CD14-positive monocyte (primary cell): ENCODE measurements around the gene RNASEH2A. TPM values are rescaled to one million over a fixed set of nuclear protein-coding genes. Genes with fewer than 3 reads are reported as not detected.

Experiments
- DNase-seq, 3 donors: peaks; one replicate each; pipeline ENCODE4 v3.0.0-alpha.2; 2011 to 2022
- H2AFZ ChIP-seq: 2 replicates; pipeline ENCODE4 v1.6.0; 2012; ENCODE audit warnings: mild to moderate bottlenecking, low read depth, low read length, inconsistent platforms; ENCODE audit not compliant: insufficient read depth, poor library complexity, severe bottlenecking
- H3K27ac ChIP-seq, 2 donors: 1 replicate in 1 of 2; 2 replicates in 1 of 2; pipeline ENCODE4 v1.5.1; 2012 to 2013; ENCODE audit warnings: low read length in 2 of 2, control low read depth in 1 of 2, inconsistent platforms in 1 of 2, low read depth in 1 of 2, mild to moderate bottlenecking in 1 of 2
- H3K27me3 ChIP-seq, 2 donors: one replicate each; pipeline versions ENCODE4 v1.6.0 to v1.6.1; 2011 to 2013; ENCODE audit warnings: low read length in 2 of 2; ENCODE audit not compliant: control insufficient read depth in 2 of 2, insufficient read depth in 2 of 2
- H3K36me3 ChIP-seq, 2 donors: replicated peaks in 1 of 2; 1 replicate in 1 of 2; 2 replicates in 1 of 2; pipeline versions ENCODE4 v1.5.1 to v1.6.1; 2012 to 2013; ENCODE audit warnings: low read length in 2 of 2, control low read depth in 1 of 2, inconsistent platforms in 1 of 2, mild to moderate bottlenecking in 1 of 2; ENCODE audit not compliant: insufficient read depth in 2 of 2, control insufficient read depth in 1 of 2
- H3K4me1 ChIP-seq, 2 donors: 1 replicate in 1 of 2; 2 replicates in 1 of 2; pipeline versions ENCODE4 v1.5.1 to v1.6.1; 2012 to 2013; ENCODE audit warnings: low read length in 2 of 2, control low read depth in 1 of 2, inconsistent platforms in 1 of 2, mild to moderate bottlenecking in 1 of 2, moderate library complexity in 1 of 2; ENCODE audit not compliant: insufficient read depth in 2 of 2, control insufficient read depth in 1 of 2
- H3K4me2 ChIP-seq: replicated peaks from 2 replicates; pipeline ENCODE3; 2012; ENCODE audit warnings: low read length, moderate library complexity, mild to moderate bottlenecking; ENCODE audit not compliant: poor library complexity, severe bottlenecking; ENCODE audit errors: extremely low read depth
- H3K4me3 ChIP-seq, 3 experiments: fragments of 200-600 bp in 1 of 3; sonication (generic) in 1 of 3; replicated peaks in 1 of 3; 1 replicate in 2 of 3; 2 replicates in 1 of 3; pipeline ENCODE4 v1.5.1; 2011 to 2013; ENCODE audit warnings: low read length in 3 of 3, mild to moderate bottlenecking in 3 of 3, control low read depth in 2 of 3, low read depth in 2 of 3, inconsistent platforms in 1 of 3, moderate library complexity in 1 of 3
- H3K79me2 ChIP-seq: 2 replicates; pipeline ENCODE4 v1.6.0; 2012; ENCODE audit warnings: mild to moderate bottlenecking, control low read depth, inconsistent platforms, low read length, moderate library complexity; ENCODE audit not compliant: insufficient read depth
- H3K9ac ChIP-seq: 2 replicates; pipeline ENCODE4 v1.6.0; 2017; ENCODE audit warnings: low read length, mild to moderate bottlenecking; ENCODE audit not compliant: insufficient read depth, poor library complexity, severe bottlenecking
- H3K9me3 ChIP-seq, 2 donors: replicated peaks in 1 of 2; 1 replicate in 1 of 2; 2 replicates in 1 of 2; pipeline versions ENCODE4 v1.5.1 to v1.6.1; 2012 to 2013; ENCODE audit warnings: low read length in 2 of 2, control low read depth in 1 of 2; ENCODE audit not compliant: control insufficient read depth in 1 of 2, insufficient read depth in 1 of 2
- H4K20me1 ChIP-seq: 2 replicates; pipeline ENCODE4 v1.6.0; 2012; ENCODE audit warnings: mild to moderate bottlenecking, low read length, control low read depth, moderate library complexity; ENCODE audit not compliant: insufficient read depth
- H3K27ac Mint-ChIP-seq, 7 donors: one replicate each; pipeline ENCODE4 v1.8.0; 2020; ENCODE audit warnings: mild to moderate bottlenecking in 7 of 7, mixed read lengths in 7 of 7, moderate library complexity in 6 of 7, inconsistent platforms in 2 of 7
- H3K27me3 Mint-ChIP-seq, 3 donors: one replicate each; pipeline ENCODE4 v1.8.0; 2021 to 2022; ENCODE audit warnings: low read depth in 3 of 3, mild to moderate bottlenecking in 3 of 3, mixed read lengths in 3 of 3, moderate library complexity in 3 of 3, inconsistent platforms in 1 of 3
- H3K36me3 Mint-ChIP-seq, 2 donors: one replicate each; pipeline ENCODE4 v1.8.0; 2020; ENCODE audit warnings: mixed read lengths in 2 of 2, inconsistent platforms in 1 of 2, mild to moderate bottlenecking in 1 of 2
- H3K4me1 Mint-ChIP-seq: one replicate; pipeline ENCODE4 v1.8.0; 2020; ENCODE audit warnings: mild to moderate bottlenecking, mixed read lengths
- H3K4me3 Mint-ChIP-seq, 2 donors: one replicate each; pipeline ENCODE4 v1.8.0; 2020; ENCODE audit warnings: mild to moderate bottlenecking in 2 of 2, mixed read lengths in 2 of 2, moderate library complexity in 1 of 2
- H3K9me3 Mint-ChIP-seq, 7 donors: one replicate each; pipeline ENCODE4 v1.8.0; 2020 to 2022; ENCODE audit warnings: mixed read lengths in 7 of 7, mild to moderate bottlenecking in 6 of 7, moderate library complexity in 6 of 7, inconsistent platforms in 2 of 7
- WGBS: methylation state at CpG from one replicate; pipeline ENCODE4 v1.1.5; 2013; ENCODE audit warnings: missing lambda C conversion rate; ENCODE audit not compliant: insufficient coverage; 5-methylcytosine and 5-hydroxymethylcytosine counted together
- intact Hi-C, 2 donors: fragments of 100-400 bp; cut with micrococcal nuclease; formaldehyde crosslinking; loops; one replicate each; pipeline versions ENCODE4 v1.15.0 to v1.15.1; 2023
- polyA plus RNA-seq, 3 donors: library from polyadenylated mRNA; depleted of rRNA in 1 of 3; unstranded in 2 of 3; stranded (reverse) in 1 of 3; fragments of 300-500 nt in 2 of 3; fragments of >200 nt in 1 of 3; fragmentation: Illumina TruSeq in 2 of 3; gene quantifications; 1 replicate in 2 of 3; 2 replicates in 1 of 3; pipeline ENCODE4 v1.2.3, GENCODE V29; 2012 to 2021
- TF ChIP-seq, protein P1 (sequence below): fragments of 200-600 bp; IDR thresholded peaks from one replicate; pipeline ENCODE4 v1.8.0; 2022; ENCODE audit warnings: antibody characterized with exemption, mild to moderate bottlenecking

RNASEH2A gene
- polyA plus RNA-seq, 3 donors, result 8.7 to 21.5 (median 15.2) TPM

DNA sequence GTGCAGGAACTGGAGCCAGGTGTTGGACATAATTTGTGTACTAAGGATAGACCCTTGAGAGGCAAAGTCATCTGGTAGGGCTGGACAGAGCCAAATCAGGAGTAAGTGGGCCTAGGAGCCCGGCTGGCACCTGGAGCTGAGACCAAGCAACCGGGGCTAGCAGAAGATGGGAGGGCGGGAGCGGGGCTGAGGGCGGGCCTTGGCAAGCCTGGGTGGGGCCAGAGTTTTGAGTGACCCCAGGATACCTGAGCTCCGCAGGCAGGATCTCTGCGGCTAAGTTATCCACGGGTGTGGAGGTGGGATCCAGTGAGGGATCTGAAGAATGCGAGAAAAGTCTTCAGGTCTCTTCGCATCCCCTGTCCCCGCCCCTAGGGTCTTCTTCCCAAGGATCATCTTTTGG lies 39.2 kb upstream of the RNASEH2A start:
- Histone ChIP-seq H3K27ac (no peak overlapping the region), H3K79me2 (no peaks in the 10 kb centered on the region), H3K4me3 (no peak overlapping the region), H3K4me2 (no peak overlapping the region), H3K4me1 (peaks cover 0 to 6% of the 10 kb centered on the region in 2 donors), H4K20me1 (no peaks in the 10 kb centered on the region), H3K36me3 (no peaks in the 10 kb centered on the region), H3K9ac (no peak overlapping the region), H2AFZ (no peak overlapping the region), H3K9me3 (peaks cover 0 to 5% of the 10 kb centered on the region in 2 donors), H3K27me3 (no peaks in the 10 kb centered on the region)
- TF ChIP-seq, protein P1, sequence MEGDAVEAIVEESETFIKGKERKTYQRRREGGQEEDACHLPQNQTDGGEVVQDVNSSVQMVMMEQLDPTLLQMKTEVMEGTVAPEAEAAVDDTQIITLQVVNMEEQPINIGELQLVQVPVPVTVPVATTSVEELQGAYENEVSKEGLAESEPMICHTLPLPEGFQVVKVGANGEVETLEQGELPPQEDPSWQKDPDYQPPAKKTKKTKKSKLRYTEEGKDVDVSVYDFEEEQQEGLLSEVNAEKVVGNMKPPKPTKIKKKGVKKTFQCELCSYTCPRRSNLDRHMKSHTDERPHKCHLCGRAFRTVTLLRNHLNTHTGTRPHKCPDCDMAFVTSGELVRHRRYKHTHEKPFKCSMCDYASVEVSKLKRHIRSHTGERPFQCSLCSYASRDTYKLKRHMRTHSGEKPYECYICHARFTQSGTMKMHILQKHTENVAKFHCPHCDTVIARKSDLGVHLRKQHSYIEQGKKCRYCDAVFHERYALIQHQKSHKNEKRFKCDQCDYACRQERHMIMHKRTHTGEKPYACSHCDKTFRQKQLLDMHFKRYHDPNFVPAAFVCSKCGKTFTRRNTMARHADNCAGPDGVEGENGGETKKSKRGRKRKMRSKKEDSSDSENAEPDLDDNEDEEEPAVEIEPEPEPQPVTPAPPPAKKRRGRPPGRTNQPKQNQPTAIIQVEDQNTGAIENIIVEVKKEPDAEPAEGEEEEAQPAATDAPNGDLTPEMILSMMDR, result no peak
- H3K36me3 Mint-ChIP-seq, result peaks cover 28 to 54% of the 10 kb centered on the region in 2 donors
- peaks cover 0 to 3% (median 0%) of the 10 kb centered on the region in 3 donors for H3K27me3 Mint-ChIP-seq
- H3K4me3 Mint-ChIP-seq, result no peak overlapping the region
- intact Hi-C loops, result loop anchor here in 1 of 2 donors (2.0 kb wide), 2 partner anchors 30 to 80 kb away; no protein-coding TSS in a partner anchor
- no peak for DNase-seq
- peak overlapping the region in 1 of 7 donors; percentile 45 for H3K27ac Mint-ChIP-seq
- H3K9me3 Mint-ChIP-seq, result peaks cover 0 to 5% (median 0%) of the 10 kb centered on the region in 7 donors
- WGBS, result 100% methylated on average over 11 of the region's 11 CpGs
- peaks cover 8% of the 10 kb centered on the region for H3K4me1 Mint-ChIP-seq

DNA sequence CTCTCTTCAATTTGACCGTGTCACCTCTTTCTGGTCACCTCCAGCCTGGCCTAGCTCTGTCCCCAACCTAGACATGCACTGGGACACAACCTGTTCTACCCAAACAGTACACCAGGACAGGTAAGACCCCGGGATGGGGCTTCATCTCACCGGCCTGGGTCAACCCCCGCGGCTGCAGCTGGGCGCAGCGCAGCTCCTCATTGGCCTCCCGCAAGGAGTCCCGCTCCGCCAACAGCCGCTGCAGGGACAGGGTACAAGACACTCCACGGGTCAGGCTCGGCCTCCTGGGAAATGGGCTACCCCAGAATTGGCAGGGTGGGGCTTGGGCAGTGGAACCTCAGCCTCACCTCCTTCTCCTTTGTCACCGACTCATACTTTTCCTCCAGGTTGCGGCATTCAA lies 38.7 kb upstream of the RNASEH2A start:
- Mint-ChIP-seq H3K36me3 (peaks cover 26 to 50% of the 10 kb centered on the region in 2 donors), H3K27me3 (peaks cover 0 to 5% (median 0%) of the 10 kb centered on the region in 3 donors), H3K27ac (no peak overlapping the region), H3K4me3 (no peak overlapping the region), H3K4me1 (peaks cover 8% of the 10 kb centered on the region), H3K9me3 (peaks cover 0 to 5% (median 0%) of the 10 kb centered on the region in 7 donors)
- no peak overlapping the region for H3K9ac ChIP-seq
- peaks cover 0 to 6% of the 10 kb centered on the region in 2 donors for H3K4me1 ChIP-seq
- TF ChIP-seq, protein P1, result no peak
- H3K36me3 ChIP-seq, result no peaks in the 10 kb centered on the region
- 98% methylated on average over 14 of the region's 15 CpGs for WGBS
- H3K4me3 ChIP-seq, result no peak overlapping the region
- no peak overlapping the region for H3K27ac ChIP-seq
- H3K9me3 ChIP-seq, result peaks cover 0 to 5% of the 10 kb centered on the region in 2 donors
- no peak for DNase-seq
- no peaks in the 10 kb centered on the region for H3K79me2 ChIP-seq
- no peak overlapping the region for H3K4me2 ChIP-seq
- intact Hi-C loops, result loop anchor here in 1 of 2 donors (2.0 kb wide), 2 partner anchors 29 to 79 kb away; no protein-coding TSS in a partner anchor
- no peaks in the 10 kb centered on the region for H3K27me3 ChIP-seq
- no peaks in the 10 kb centered on the region for H4K20me1 ChIP-seq
- no peak overlapping the region for H2AFZ ChIP-seq
